HEK293 (cell line): ENCODE measurements around the gene DGCR2.

Source experiments
- CTCF ChIA-PET: fragments of 350-600 bp; formaldehyde crosslinking; extraction: SDS; loops from one replicate; lab custom pipeline; 2021; ENCODE audit warnings: antibody characterized with exemption; lab: Yijun Ruan, JAX
- POLR2A ChIA-PET: fragments of 300-600 bp; formaldehyde crosslinking; extraction: SDS; loops from one replicate; lab custom pipeline; 2020; ENCODE audit warnings: antibody characterized with exemption, inconsistent platforms; lab: Yijun Ruan, JAX
- H3K27ac ChIP-seq: fragments of 200-500 bp; sonication (Bioruptor generic); 2 replicates; pipeline ENCODE4 v1.5.1; 2014; ENCODE audit warnings: low read depth, low read length, control low read depth, inconsistent platforms; ENCODE audit errors: extremely low read depth
- H3K36me3 ChIP-seq, 2 experiments: fragments of 200-500 bp in 1 of 2; sonication (Bioruptor generic) in 1 of 2; 1 replicate in 1 of 2; 2 replicates in 1 of 2; pipeline ENCODE4 v1.5.1; 2014 to 2017; ENCODE audit warnings: inconsistent platforms in 2 of 2, low read length in 2 of 2; ENCODE audit not compliant: control insufficient read depth in 2 of 2, insufficient read depth in 1 of 2
- H3K4me1 ChIP-seq: fragments of 200-500 bp; sonication (Bioruptor generic); 2 replicates; pipeline ENCODE4 v1.5.1; 2014; ENCODE audit warnings: mild to moderate bottlenecking, low read length, inconsistent platforms; ENCODE audit not compliant: control insufficient read depth, insufficient read depth
- H3K4me3 ChIP-seq: 2 replicates; pipeline ENCODE4 v1.5.1; 2011; ENCODE audit warnings: low read depth, mild to moderate bottlenecking, control low read depth, low read length, moderate library complexity
- H3K9me3 ChIP-seq: fragments of 200-500 bp; sonication (Bioruptor generic); 2 replicates; pipeline ENCODE4 v1.5.1; 2014; ENCODE audit warnings: low read depth, low read length, inconsistent platforms; ENCODE audit not compliant: control insufficient read depth, insufficient read depth
- GLIS1 ChIP-seq: fragments of 450-650 bp; formaldehyde crosslinking; IDR thresholded peaks from 2 replicates; pipeline ENCODE4 v1.5.1; 2016; ENCODE audit warnings: missing biosample characterization, missing genetic modification characterization
- GLIS2 ChIP-seq: fragments of 450-650 bp; formaldehyde crosslinking; IDR thresholded peaks from 2 replicates; pipeline ENCODE4 v1.5.1; 2016; ENCODE audit warnings: missing biosample characterization, missing genetic modification characterization
- SCRT1 ChIP-seq: fragments of 450-650 bp; formaldehyde crosslinking; IDR thresholded peaks from 2 replicates; pipeline ENCODE4 v1.5.1; 2016; ENCODE audit warnings: missing biosample characterization, missing genetic modification characterization, borderline replicate concordance
- SCRT2 ChIP-seq: fragments of 450-650 bp; formaldehyde crosslinking; IDR thresholded peaks from 2 replicates; pipeline ENCODE4 v1.5.1; 2016; ENCODE audit warnings: missing biosample characterization, missing genetic modification characterization
- ZBTB1 ChIP-seq: fragments of 450-650 bp; formaldehyde crosslinking; IDR thresholded peaks from 2 replicates; pipeline ENCODE4 v1.5.1; 2016; ENCODE audit warnings: missing biosample characterization, missing genetic modification characterization
- ZBTB17 ChIP-seq: fragments of 450-650 bp; formaldehyde crosslinking; IDR thresholded peaks from 2 replicates; pipeline ENCODE4 v1.5.1; 2016; ENCODE audit warnings: missing biosample characterization, missing genetic modification characterization
- ZBTB44 ChIP-seq: fragments of 450-650 bp; IDR thresholded peaks from 2 replicates; pipeline ENCODE4 v1.5.1; 2018; ENCODE audit warnings: missing biosample characterization, mild to moderate bottlenecking, missing genetic modification characterization
- ZBTB8A ChIP-seq: fragments of 450-650 bp; formaldehyde crosslinking; IDR thresholded peaks from 2 replicates; pipeline ENCODE4 v1.5.1; 2016; ENCODE audit warnings: missing biosample characterization, missing genetic modification characterization
- ZFP3 ChIP-seq: fragments of 450-650 bp; formaldehyde crosslinking; IDR thresholded peaks from 2 replicates; pipeline ENCODE4 v1.5.1; 2016; ENCODE audit warnings: low read depth, missing biosample characterization, missing genetic modification characterization
- ZIC2 ChIP-seq: fragments of 450-650 bp; formaldehyde crosslinking; IDR thresholded peaks from 2 replicates; pipeline ENCODE4 v1.5.1; 2016; ENCODE audit warnings: missing biosample characterization, missing genetic modification characterization
- ZNF16 ChIP-seq: fragments of 450-650 bp; formaldehyde crosslinking; IDR thresholded peaks from 2 replicates; pipeline ENCODE4 v1.5.1; 2016; ENCODE audit warnings: low read depth, missing biosample characterization, missing genetic modification characterization
- ZNF169 ChIP-seq: fragments of 450-650 bp; formaldehyde crosslinking; IDR thresholded peaks from 2 replicates; pipeline ENCODE4 v1.5.1; 2016; ENCODE audit warnings: missing biosample characterization, missing genetic modification characterization
- ZNF18 ChIP-seq: fragments of 450-650 bp; formaldehyde crosslinking; IDR thresholded peaks from 2 replicates; pipeline ENCODE4 v1.5.1; 2016; ENCODE audit warnings: missing biosample characterization, missing genetic modification characterization
- ZNF23 ChIP-seq: fragments of 450-650 bp; formaldehyde crosslinking; IDR thresholded peaks from 2 replicates; pipeline ENCODE4 v1.5.1; 2016; ENCODE audit warnings: missing biosample characterization, missing genetic modification characterization, borderline replicate concordance
- ZNF335 ChIP-seq: fragments of 450-650 bp; formaldehyde crosslinking; conservative IDR thresholded peaks from 2 replicates; pipeline ENCODE4 v1.5.1; 2016; ENCODE audit warnings: missing biosample characterization, missing genetic modification characterization
- ZNF366 ChIP-seq: fragments of 450-650 bp; formaldehyde crosslinking; conservative IDR thresholded peaks from 2 replicates; pipeline ENCODE4 v1.5.1; 2016; ENCODE audit warnings: missing biosample characterization, missing genetic modification characterization
- ZNF37A ChIP-seq: fragments of 450-650 bp; IDR thresholded peaks from 2 replicates; pipeline ENCODE4 v1.5.1; 2018; ENCODE audit warnings: missing biosample characterization, missing genetic modification characterization
- ZNF501 ChIP-seq: fragments of 450-650 bp; formaldehyde crosslinking; IDR thresholded peaks from 2 replicates; pipeline ENCODE4 v1.5.1; 2016; ENCODE audit warnings: missing biosample characterization, missing genetic modification characterization
- ZNF521 ChIP-seq: fragments of 450-650 bp; formaldehyde crosslinking; IDR thresholded peaks from 2 replicates; pipeline ENCODE4 v1.5.1; 2017; ENCODE audit warnings: missing biosample characterization, mild to moderate bottlenecking, missing genetic modification characterization
- ZNF600 ChIP-seq: fragments of 450-650 bp; formaldehyde crosslinking; IDR thresholded peaks from 2 replicates; pipeline ENCODE4 v1.5.1; 2016; ENCODE audit warnings: missing biosample characterization, missing genetic modification characterization
- ZNF610 ChIP-seq: fragments of 450-650 bp; formaldehyde crosslinking; IDR thresholded peaks from 2 replicates; pipeline ENCODE4 v1.5.1; 2016; ENCODE audit warnings: missing biosample characterization, missing genetic modification characterization, borderline replicate concordance
- ZNF660 ChIP-seq: fragments of 450-650 bp; IDR thresholded peaks from 2 replicates; pipeline ENCODE4 v1.5.1; 2018; ENCODE audit warnings: missing biosample characterization, mild to moderate bottlenecking, missing genetic modification characterization
- ZNF670 ChIP-seq: fragments of 450-650 bp; formaldehyde crosslinking; IDR thresholded peaks from 2 replicates; pipeline ENCODE4 v1.5.1; 2016; ENCODE audit warnings: missing biosample characterization, missing genetic modification characterization, low read depth

DGCR2 gene

GRCh38 chr22:19110064-19110458, 12.2 kb downstream of the DGCR2 start:
- TF ChIP-seq ZNF18 (tag by site-specific recombination), result 0 out of 2 replicates have a peak, but pooled peaks have one; percentile 35
- peak; percentile 59 for TF ChIP-seq ZIC2 (tag by site-specific recombination)
- peak; percentile 47; the same call in 1 of the 2 replicates for TF ChIP-seq GLIS1 (tag by site-specific recombination)
- TF ChIP-seq SCRT1, result no peak
- no peak for TF ChIP-seq ZFP3
- Histone ChIP-seq H3K36me3 (peaks cover 0 to 18% of the 10 kb centered on the region in 2 experiments; a peak in 1 of 3 replicates), H3K9me3 (no peaks in the 10 kb centered on the region), H3K4me3 (no peak overlapping the region), H3K27ac (no peak overlapping the region), H3K4me1 (no peaks in the 10 kb centered on the region)
- POLR2A ChIA-PET, result interaction anchor here (2.4 kb wide), 1 partner anchor 12 kb away, joined by 17 read pairs; the partner anchor contains the start of gene DGCR2
- CTCF ChIA-PET, result interaction anchor here (0.6 kb wide), 2 partner anchors 36 to 55 kb away, joined by 3 read pairs; no protein-coding TSS in a partner anchor

- CTCF ChIA-PET, result interaction anchor here (0.6 kb wide), 1 partner anchor 56 kb away, joined by 3 read pairs; no protein-coding TSS in a partner anchor
- POLR2A ChIA-PET, result interaction anchor here (2.4 kb wide), 1 partner anchor 13 kb away, joined by 17 read pairs; the partner anchor contains the start of gene DGCR2
- peaks cover 3% of the 10 kb centered on the region for H3K4me1 ChIP-seq
- no peak overlapping the region for H3K4me3 ChIP-seq
- H3K9me3 ChIP-seq, result no peaks in the 10 kb centered on the region
- H3K27ac ChIP-seq, result no peak overlapping the region
- H3K36me3 ChIP-seq, result peaks cover 0 to 11% of the 10 kb centered on the region in 2 experiments; a peak in 1 of 3 replicates
- no peak for TF ChIP-seq ZBTB1 (tag by site-specific recombination)
- peak; percentile 21; the same call in 1 of the 2 replicates for TF ChIP-seq ZNF660 (tag by site-specific recombination)
- TF ChIP-seq ZNF600, result peak; percentile 55; the same call in 1 of the 2 replicates
- TF ChIP-seq ZNF23 (tag by site-specific recombination), result no peak
- TF ChIP-seq ZBTB44 (tag by site-specific recombination), result 0 out of 2 replicates have a peak, but pooled peaks have one; percentile 20
- TF ChIP-seq ZNF169 (tag by site-specific recombination), result no peak
- TF ChIP-seq ZNF335 (tag by site-specific recombination), result no peak
- no peak for TF ChIP-seq ZNF501 (tag by site-specific recombination)
- no peak for TF ChIP-seq ZNF521
- no peak for TF ChIP-seq ZNF16 (tag by site-specific recombination)
- no peak for TF ChIP-seq ZNF37A (tag by site-specific recombination)
- TF ChIP-seq ZNF670 (tag by site-specific recombination), result no peak
- TF ChIP-seq ZBTB8A (tag by site-specific recombination), result no peak
- peak; percentile 37; the same call in 1 of the 2 replicates for TF ChIP-seq SCRT2
- peak; percentile 23; the same call in 1 of the 2 replicates for TF ChIP-seq ZBTB17 (tag by site-specific recombination)
- TF ChIP-seq GLIS2 (tag by site-specific recombination), result no peak
- no peak for TF ChIP-seq ZFP3
- TF ChIP-seq ZNF610, result no peak
- peak; percentile 55; the same call in 1 of the 2 replicates for TF ChIP-seq ZNF366 (tag by site-specific recombination)
Observed at GRCh38 chr22:19109198-19110063, 12.8 kb downstream of the DGCR2 start.
